MM.1S (cell line): ENCODE data around the gene UBE2QL1.
A peak's percentile ranks its signal among the peaks of the same experiment; 100 is the strongest.

Experiments
- DNase-seq: peaks from one replicate; pipeline ENCODE4 v3.0.0-alpha.2; 2015
- H2AFZ ChIP-seq: fragments of 300-600 bp; sonication (generic); 2 replicates; pipeline ENCODE4 v1.6.0; 2016; ENCODE audit warnings: antibody characterized with exemption, low read length
- H3F3A ChIP-seq: fragments of 300-600 bp; sonication (generic); 2 replicates; pipeline ENCODE4 v1.6.1; 2016; ENCODE audit warnings: mild to moderate bottlenecking, antibody characterized with exemption, low read length, moderate library complexity, mixed read lengths; ENCODE audit not compliant: insufficient read depth
- H3K27ac ChIP-seq: fragments of 300-600 bp; sonication (generic); 2 replicates; pipeline ENCODE4 v1.5.1; 2016; ENCODE audit warnings: mild to moderate bottlenecking, low read length
- H3K27me3 ChIP-seq: fragments of 300-600 bp; sonication (generic); replicated peaks from 2 replicates; pipeline ENCODE4 v1.6.0; 2016; ENCODE audit warnings: low read length; ENCODE audit not compliant: insufficient read depth
- H3K36me3 ChIP-seq: fragments of 300-600 bp; sonication (generic); replicated peaks from 2 replicates; pipeline ENCODE4 v1.6.1; 2016; ENCODE audit warnings: mild to moderate bottlenecking, low read length, mixed read lengths; ENCODE audit not compliant: insufficient read depth
- H3K4me1 ChIP-seq: fragments of 300-600 bp; sonication (generic); 2 replicates; pipeline ENCODE4 v1.6.1; 2016; ENCODE audit warnings: low read length, mixed read lengths
- H3K4me2 ChIP-seq: fragments of 300-600 bp; sonication (generic); 2 replicates; pipeline ENCODE4 v1.6.0; 2016; ENCODE audit warnings: low read depth, low read length
- H3K4me3 ChIP-seq: fragments of 300-600 bp; sonication (generic); 2 replicates; pipeline ENCODE4 v1.5.1; 2016; ENCODE audit warnings: low read length, mixed read lengths
- H3K79me2 ChIP-seq: fragments of 300-600 bp; sonication (generic); 2 replicates; pipeline ENCODE4 v1.6.1; 2016; ENCODE audit warnings: mixed run types, low read length, mixed read lengths
- H3K9ac ChIP-seq: fragments of 300-600 bp; sonication (generic); 2 replicates; pipeline ENCODE4 v1.6.1; 2016; ENCODE audit warnings: low read length, mixed read lengths
- H3K9me2 ChIP-seq: fragments of 300-600 bp; sonication (generic); replicated peaks from 2 replicates; pipeline ENCODE4 v1.6.1; 2016; ENCODE audit warnings: mild to moderate bottlenecking, low read length, mixed read lengths; ENCODE audit not compliant: insufficient read depth
- H3K9me3 ChIP-seq: fragments of 300-600 bp; sonication (generic); replicated peaks from 2 replicates; pipeline ENCODE4 v1.6.1; 2016; ENCODE audit warnings: mild to moderate bottlenecking, low read length, mixed read lengths; ENCODE audit not compliant: insufficient read depth
- H4K20me1 ChIP-seq: fragments of 300-600 bp; sonication (generic); 2 replicates; pipeline ENCODE4 v1.6.1; 2016; ENCODE audit warnings: mild to moderate bottlenecking, low read length, moderate library complexity, mixed read lengths; ENCODE audit not compliant: insufficient read depth
- EZH2 ChIP-seq: fragments of 300-600 bp; sonication (generic); optimal IDR thresholded peaks from 2 replicates; pipeline ENCODE3; 2017; ENCODE audit warnings: low read depth, mild to moderate bottlenecking, antibody characterized with exemption, low read length, mixed read lengths
- EZH2phosphoT487 ChIP-seq: fragments of 300-600 bp; sonication (generic); IDR thresholded peaks from 2 replicates; pipeline ENCODE4 v1.6.1; 2018; ENCODE audit warnings: antibody characterized with exemption, low read length
- TF ChIP-seq, protein P1 (sequence below): fragments of 300-600 bp; sonication (generic); IDR thresholded peaks from 2 replicates; pipeline ENCODE4 v1.5.1; 2016; ENCODE audit warnings: antibody characterized with exemption, low read length, mixed read lengths

UBE2QL1 gene

DNA sequence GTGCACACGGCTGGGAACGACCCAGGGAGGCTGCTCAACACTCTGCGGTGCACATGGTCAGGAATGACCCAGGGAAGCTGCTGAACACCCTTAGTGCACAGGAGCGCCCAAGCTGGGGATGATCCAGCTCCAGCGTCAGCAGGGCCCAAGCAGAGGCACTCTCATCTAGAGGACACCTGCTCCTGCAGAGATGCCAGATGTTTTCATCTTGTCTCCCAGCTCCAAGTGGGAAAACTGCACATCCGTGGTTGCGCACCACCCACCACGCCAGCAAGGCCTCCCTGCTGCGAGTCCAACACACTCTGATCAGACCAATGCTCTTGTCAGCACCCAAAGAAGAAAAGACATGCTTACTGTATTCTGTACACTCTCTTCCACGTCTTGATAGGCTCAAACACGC, 34.1 kb downstream of the UBE2QL1 start:
- Histone ChIP-seq H3K4me3 (peak overlapping the region; percentile 13; the same call in 1 of the 2 replicates), H3F3A (peaks cover 82% of the 10 kb centered on the region), H3K27ac (peak overlapping the region; percentile 99), H3K9me2 (no peaks in the 10 kb centered on the region), H3K9me3 (no peaks in the 10 kb centered on the region), H3K9ac (peak overlapping the region; percentile 98), H3K27me3 (no peaks in the 10 kb centered on the region), H3K4me1 (peaks cover 93% of the 10 kb centered on the region), H3K79me2 (peaks cover 83% of the 10 kb centered on the region), H3K36me3 (0 out of 2 replicates have a peak, but pooled peaks cover 5% of the 10 kb centered on the region), H2AFZ (no peak overlapping the region), H4K20me1 (no peaks in the 10 kb centered on the region), H3K4me2 (peak overlapping the region; percentile 94)
- no peak for DNase-seq
- TF ChIP-seq EZH2phosphoT487 (no peak), EZH2 (no peak)
- TF ChIP-seq, protein P1, sequence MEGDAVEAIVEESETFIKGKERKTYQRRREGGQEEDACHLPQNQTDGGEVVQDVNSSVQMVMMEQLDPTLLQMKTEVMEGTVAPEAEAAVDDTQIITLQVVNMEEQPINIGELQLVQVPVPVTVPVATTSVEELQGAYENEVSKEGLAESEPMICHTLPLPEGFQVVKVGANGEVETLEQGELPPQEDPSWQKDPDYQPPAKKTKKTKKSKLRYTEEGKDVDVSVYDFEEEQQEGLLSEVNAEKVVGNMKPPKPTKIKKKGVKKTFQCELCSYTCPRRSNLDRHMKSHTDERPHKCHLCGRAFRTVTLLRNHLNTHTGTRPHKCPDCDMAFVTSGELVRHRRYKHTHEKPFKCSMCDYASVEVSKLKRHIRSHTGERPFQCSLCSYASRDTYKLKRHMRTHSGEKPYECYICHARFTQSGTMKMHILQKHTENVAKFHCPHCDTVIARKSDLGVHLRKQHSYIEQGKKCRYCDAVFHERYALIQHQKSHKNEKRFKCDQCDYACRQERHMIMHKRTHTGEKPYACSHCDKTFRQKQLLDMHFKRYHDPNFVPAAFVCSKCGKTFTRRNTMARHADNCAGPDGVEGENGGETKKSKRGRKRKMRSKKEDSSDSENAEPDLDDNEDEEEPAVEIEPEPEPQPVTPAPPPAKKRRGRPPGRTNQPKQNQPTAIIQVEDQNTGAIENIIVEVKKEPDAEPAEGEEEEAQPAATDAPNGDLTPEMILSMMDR, result no peak

- no peaks in the 10 kb centered on the region for H4K20me1 ChIP-seq
- H3K79me2 ChIP-seq, result peaks cover 83% of the 10 kb centered on the region
- peak overlapping the region; percentile 61 for H3K4me3 ChIP-seq
- H3K9me2 ChIP-seq, result no peaks in the 10 kb centered on the region
- peaks cover 70% of the 10 kb centered on the region for H3F3A ChIP-seq
- no peaks in the 10 kb centered on the region for H3K9me3 ChIP-seq
- H3K27ac ChIP-seq, result peak overlapping the region; percentile 99
- H3K9ac ChIP-seq, result peak overlapping the region; percentile 98
- no peak overlapping the region for H2AFZ ChIP-seq
- H3K36me3 ChIP-seq, result no peaks in the 10 kb centered on the region
- TF ChIP-seq EZH2phosphoT487 (no peak), EZH2 (no peak)
- TF ChIP-seq, protein P1, result no peak
- H3K27me3 ChIP-seq, result no peaks in the 10 kb centered on the region
- peak; percentile 94 for DNase-seq
- H3K4me1 ChIP-seq, result peaks cover 84% of the 10 kb centered on the region
- peak overlapping the region; percentile 94 for H3K4me2 ChIP-seq
Measured at GRCh38 chr5:6483880-6484382, 35.3 kb downstream of the UBE2QL1 start.

DNA sequence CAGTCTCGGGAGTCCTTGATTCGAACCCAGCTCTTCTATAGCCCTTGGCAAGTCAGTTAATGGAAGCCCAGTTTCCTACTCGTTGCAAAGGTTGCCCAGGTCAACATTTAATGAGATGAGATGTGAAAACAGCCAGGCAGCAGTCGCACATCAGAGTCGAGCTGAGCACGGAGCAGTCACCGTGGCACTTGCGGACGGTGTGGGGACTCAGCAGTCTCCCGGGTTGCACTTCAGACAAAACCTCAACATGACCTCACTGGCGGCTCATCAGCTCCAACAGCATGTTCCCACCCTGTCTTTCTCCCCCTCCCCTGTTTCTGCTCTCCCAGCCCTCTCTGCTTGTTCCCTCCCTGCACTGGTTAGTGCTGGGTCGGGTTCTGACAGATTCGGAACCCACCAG, 35.8 kb downstream of the UBE2QL1 start:
- Histone ChIP-seq H3K4me1 (peaks cover 79% of the 10 kb centered on the region), H3K4me2 (peak overlapping the region; percentile 94), H4K20me1 (no peaks in the 10 kb centered on the region), H3K27me3 (no peaks in the 10 kb centered on the region), H3K9me2 (no peaks in the 10 kb centered on the region), H3K79me2 (peaks cover 82% of the 10 kb centered on the region), H3K27ac (peak overlapping the region; percentile 99), H2AFZ (no peak overlapping the region), H3K9ac (peak overlapping the region; percentile 98), H3K4me3 (peak overlapping the region; percentile 61), H3K9me3 (no peaks in the 10 kb centered on the region), H3F3A (peaks cover 65% of the 10 kb centered on the region), H3K36me3 (no peaks in the 10 kb centered on the region)
- TF ChIP-seq EZH2 (no peak), EZH2phosphoT487 (no peak)
- TF ChIP-seq, protein P1, result no peak
- DNase-seq, result peak; percentile 77
